ENCODE measurements around the gene EFNA3. TPM values are rescaled to one million over a fixed set of nuclear protein-coding genes. Genes with fewer than 3 reads are reported as not detected.

Gene EFNA3
- total RNA-seq, 1 donor from 2014 or later = 14.6 TPM

GRCh38 chr1:155062702-155063411 lies 15.8 kb upstream of the EFNA3 start:
- peaks cover 7% of the 10 kb centered on the region for H3K27me3 Mint-ChIP-seq (ENCODE audit: unreplicated experiment)
- DNase-seq = peak; percentile 95
- TF ChIP-seq, protein P1, sequence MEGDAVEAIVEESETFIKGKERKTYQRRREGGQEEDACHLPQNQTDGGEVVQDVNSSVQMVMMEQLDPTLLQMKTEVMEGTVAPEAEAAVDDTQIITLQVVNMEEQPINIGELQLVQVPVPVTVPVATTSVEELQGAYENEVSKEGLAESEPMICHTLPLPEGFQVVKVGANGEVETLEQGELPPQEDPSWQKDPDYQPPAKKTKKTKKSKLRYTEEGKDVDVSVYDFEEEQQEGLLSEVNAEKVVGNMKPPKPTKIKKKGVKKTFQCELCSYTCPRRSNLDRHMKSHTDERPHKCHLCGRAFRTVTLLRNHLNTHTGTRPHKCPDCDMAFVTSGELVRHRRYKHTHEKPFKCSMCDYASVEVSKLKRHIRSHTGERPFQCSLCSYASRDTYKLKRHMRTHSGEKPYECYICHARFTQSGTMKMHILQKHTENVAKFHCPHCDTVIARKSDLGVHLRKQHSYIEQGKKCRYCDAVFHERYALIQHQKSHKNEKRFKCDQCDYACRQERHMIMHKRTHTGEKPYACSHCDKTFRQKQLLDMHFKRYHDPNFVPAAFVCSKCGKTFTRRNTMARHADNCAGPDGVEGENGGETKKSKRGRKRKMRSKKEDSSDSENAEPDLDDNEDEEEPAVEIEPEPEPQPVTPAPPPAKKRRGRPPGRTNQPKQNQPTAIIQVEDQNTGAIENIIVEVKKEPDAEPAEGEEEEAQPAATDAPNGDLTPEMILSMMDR (IDR thresholded peaks at IDR 0.05; ENCODE audit: partially characterized antibody, unreplicated experiment) = peak; percentile 89
- H3K4me1 Mint-ChIP-seq (ENCODE audit: low read depth, unreplicated experiment) = peaks cover 12% of the 10 kb centered on the region
- no peak overlapping the region for H3K27ac Mint-ChIP-seq (ENCODE audit: unreplicated experiment)
- H3K36me3 Mint-ChIP-seq (ENCODE audit: unreplicated experiment) = peaks cover 5% of the 10 kb centered on the region
- H3K9me3 Mint-ChIP-seq (ENCODE audit: unreplicated experiment) = peaks cover 5% of the 10 kb centered on the region
- peak overlapping the region; percentile 90 for H3K4me3 Mint-ChIP-seq (ENCODE audit: unreplicated experiment)

DNA sequence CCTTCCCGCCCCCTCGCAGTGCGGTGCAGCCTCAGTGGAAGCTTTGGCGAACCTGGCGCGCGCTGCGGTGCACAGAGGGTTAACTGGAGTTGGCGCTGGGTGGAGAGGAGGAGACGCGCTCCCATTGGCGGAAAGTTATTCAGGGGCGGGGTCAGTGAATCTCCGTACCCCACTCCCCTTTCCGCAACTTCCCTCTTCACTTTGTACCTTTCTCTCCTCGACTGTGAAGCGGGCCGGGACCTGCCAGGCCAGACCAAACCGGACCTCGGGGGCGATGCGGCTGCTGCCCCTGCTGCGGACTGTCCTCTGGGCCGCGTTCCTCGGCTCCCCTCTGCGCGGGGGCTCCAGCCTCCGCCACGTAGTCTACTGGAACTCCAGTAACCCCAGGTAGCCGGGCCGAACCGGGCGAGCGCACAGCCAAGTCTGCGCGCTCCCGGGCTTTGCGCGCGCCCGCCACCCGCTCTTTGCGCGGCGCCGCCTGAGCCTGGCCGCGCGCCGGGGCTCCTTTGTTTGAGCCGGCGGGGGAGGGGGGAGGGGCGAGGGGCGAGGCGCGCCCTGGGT lies 15.0 kb upstream of the EFNA3 start, which contains the start of gene EFNA4:
TSS of gene EFNA4 (plus strand) at position 191 of the 561 bp plus-strand sequence. CDS start at position 275, 84 bp downstream.
- H3K4me1 Mint-ChIP-seq (ENCODE audit: low read depth, unreplicated experiment) = peaks cover 14% of the 10 kb centered on the region
- H3K9me3 Mint-ChIP-seq (ENCODE audit: unreplicated experiment) = peaks cover 5% of the 10 kb centered on the region
- H3K4me3 Mint-ChIP-seq (ENCODE audit: unreplicated experiment) = peak within 1 kb of the TSS; percentile 99
- TF ChIP-seq, protein P1 (IDR thresholded peaks at IDR 0.05; ENCODE audit: partially characterized antibody, unreplicated experiment) = no peak
- DNase-seq = peak; percentile 77
- peak within 1 kb of the TSS; percentile 74 for H3K27ac Mint-ChIP-seq (ENCODE audit: unreplicated experiment)
- H3K27me3 Mint-ChIP-seq (ENCODE audit: unreplicated experiment) = peaks cover 9% of the 10 kb centered on the region
- peaks cover 5% of the 10 kb centered on the region for H3K36me3 Mint-ChIP-seq (ENCODE audit: unreplicated experiment)

GRCh38 chr1:155064111-155064831 lies 14.4 kb upstream of the EFNA3 start:
- TF ChIP-seq, protein P1 (IDR thresholded peaks at IDR 0.05; ENCODE audit: partially characterized antibody, unreplicated experiment) = no peak
- peaks cover 17% of the 10 kb centered on the region for H3K4me1 Mint-ChIP-seq (ENCODE audit: low read depth, unreplicated experiment)
- peaks cover 5% of the 10 kb centered on the region for H3K36me3 Mint-ChIP-seq (ENCODE audit: unreplicated experiment)
- H3K27ac Mint-ChIP-seq (ENCODE audit: unreplicated experiment) = peak overlapping the region; percentile 74
- H3K27me3 Mint-ChIP-seq (ENCODE audit: unreplicated experiment) = peaks cover 6% of the 10 kb centered on the region
- peaks cover 5% of the 10 kb centered on the region for H3K9me3 Mint-ChIP-seq (ENCODE audit: unreplicated experiment)
- DNase-seq = no peak
- H3K4me3 Mint-ChIP-seq (ENCODE audit: unreplicated experiment) = peak overlapping the region; percentile 99

DNA sequence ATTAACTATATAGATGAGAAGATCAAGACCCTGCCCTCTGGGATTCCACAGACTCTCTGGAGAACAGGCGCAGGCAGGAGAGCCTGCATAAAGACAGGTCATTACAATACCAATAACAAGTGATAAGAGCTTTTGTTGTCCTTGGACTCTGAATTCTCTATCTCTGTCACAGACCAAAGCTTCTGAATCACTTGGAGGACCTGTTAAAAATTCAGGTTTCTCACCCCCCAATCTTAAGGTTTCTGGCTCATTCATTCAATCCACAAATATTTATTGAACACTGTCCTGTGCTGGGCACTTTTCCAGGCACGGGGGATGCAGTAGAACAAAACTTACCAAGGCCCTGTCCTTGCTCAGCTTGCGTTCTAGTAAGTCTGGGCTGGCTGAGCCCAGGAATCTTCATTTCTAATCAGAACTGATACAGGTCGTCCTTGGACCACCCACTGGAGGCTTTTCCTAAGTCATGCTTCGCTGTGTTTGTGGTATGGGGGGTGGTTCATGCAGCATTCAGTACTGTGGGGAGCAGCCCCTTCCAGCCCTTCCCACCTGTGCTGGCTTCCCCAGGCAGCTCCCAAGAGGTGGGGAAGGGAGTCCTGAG lies 13.7 kb upstream of the EFNA3 start:
- H3K27ac Mint-ChIP-seq (ENCODE audit: unreplicated experiment) = no peak overlapping the region
- H3K4me1 Mint-ChIP-seq (ENCODE audit: low read depth, unreplicated experiment) = peaks cover 17% of the 10 kb centered on the region
- no peak for DNase-seq

More for the DNA sequence above, 13.7 kb upstream of the EFNA3 start:
- H3K27me3 Mint-ChIP-seq (ENCODE audit: unreplicated experiment) = peaks cover 6% of the 10 kb centered on the region
- H3K36me3 Mint-ChIP-seq (ENCODE audit: unreplicated experiment) = peaks cover 5% of the 10 kb centered on the region
- peak overlapping the region; percentile 99 for H3K4me3 Mint-ChIP-seq (ENCODE audit: unreplicated experiment)
- H3K9me3 Mint-ChIP-seq (ENCODE audit: unreplicated experiment) = peaks cover 5% of the 10 kb centered on the region
- TF ChIP-seq, protein P1 (IDR thresholded peaks at IDR 0.05; ENCODE audit: partially characterized antibody, unreplicated experiment) = no peak
